ENCODE data around the gene FAM98C.
"Not testable (repeated sequence)": the region's sequence is repeated elsewhere in the genome, so short reads cannot be mapped to it uniquely, and the experiment has no call there.

FAM98C gene

DNA sequence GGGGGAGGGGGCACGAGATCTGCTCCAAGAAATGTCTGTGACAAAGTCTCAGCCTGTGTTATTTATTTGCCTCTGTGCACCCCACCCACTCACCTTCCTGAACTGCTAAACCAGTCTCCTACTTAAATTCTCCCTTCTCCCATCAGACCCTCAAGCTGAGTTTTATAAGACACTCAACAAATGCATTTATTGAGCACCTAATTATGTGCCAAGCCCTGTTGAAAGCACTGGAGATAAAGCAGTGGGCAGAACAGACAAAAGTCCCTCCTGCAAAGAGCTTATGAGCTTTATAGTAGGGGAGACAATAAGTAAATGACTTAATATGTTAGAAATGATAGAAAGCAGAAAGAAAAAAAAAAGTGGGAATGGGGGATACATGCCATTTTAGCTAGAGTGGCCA, 3.4 kb upstream of the FAM98C start:
- DNase-seq = no peak

DNA sequence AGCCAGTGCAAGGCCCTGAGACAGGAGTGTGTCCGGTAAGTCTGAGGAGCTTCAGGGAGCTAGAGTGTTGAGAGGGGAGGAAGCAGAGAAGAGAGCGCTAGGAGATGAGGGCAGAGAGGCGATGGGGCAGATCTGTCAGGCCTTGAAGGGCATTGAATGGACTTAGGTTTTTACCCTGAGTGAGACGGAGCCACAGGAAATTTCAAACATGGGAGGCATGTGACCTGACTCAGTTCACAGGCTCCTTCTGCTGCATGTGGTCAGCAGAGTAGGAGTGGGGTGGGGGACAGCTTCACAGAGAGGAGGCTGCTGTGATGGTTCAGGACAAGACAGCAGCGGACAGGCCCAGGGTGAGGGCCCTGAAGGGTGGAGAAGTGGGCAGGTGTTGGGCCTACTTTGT, 2.5 kb upstream of the FAM98C start:
- no peak for DNase-seq

DNA sequence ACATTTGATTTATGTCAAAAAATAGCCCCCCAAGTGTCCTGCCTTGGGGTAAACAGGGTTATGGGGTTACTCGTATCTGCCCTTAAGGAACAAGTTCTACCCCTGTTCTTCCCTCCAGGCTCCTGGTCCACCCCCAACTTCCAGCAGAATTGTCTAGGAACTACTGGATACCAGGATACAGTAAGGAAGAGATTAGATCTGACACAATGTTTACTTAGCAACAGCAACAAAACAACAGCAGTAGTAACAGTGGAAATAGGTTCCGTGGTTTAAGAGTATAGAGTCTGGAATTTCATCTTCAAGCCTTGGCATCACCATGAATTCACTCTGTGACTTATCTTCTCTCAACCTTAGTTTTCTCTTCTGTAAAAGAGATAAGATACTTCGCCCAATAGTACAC, 1.7 kb upstream of the FAM98C start:
- no peak for DNase-seq

DNA sequence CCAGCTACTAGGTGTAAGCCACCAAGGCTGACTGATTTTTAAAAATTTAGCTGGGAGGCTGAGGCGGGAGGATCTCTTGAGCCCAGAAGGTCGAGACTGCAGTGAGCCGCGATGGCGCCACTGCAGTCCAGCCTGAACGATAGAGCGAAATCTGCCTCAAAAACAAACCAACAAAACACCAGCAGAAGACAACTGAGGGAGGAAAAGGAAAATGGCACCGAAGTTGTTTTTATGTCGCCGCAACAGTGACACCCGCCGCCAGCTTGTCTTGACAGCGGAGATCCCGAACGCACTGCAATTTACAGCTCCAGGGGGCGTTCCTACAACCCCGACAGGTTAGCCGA, 298 bp upstream of the FAM98C start:
- DNase-seq = no peak

DNA sequence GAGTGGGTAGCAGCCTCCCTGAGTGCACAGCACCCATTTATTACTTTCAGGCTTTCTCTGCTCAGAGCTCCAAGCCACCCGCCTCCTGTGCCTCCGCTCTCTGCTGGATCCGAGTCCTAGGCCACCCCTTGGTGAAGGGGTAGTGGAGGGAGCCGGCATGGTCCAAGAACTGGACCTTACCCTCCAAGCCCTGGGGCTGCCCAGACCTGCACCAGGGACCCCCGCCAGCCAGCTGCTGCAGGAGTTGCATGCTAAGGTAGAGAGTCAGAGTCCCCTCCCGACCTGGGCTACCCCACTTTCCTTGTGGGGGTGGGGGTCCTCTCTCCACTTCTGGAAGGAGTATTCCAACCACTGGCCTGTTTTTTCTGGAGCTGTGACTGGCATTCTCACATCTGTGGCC, 2.0 kb downstream of the FAM98C start:
- no peak for DNase-seq

DNA sequence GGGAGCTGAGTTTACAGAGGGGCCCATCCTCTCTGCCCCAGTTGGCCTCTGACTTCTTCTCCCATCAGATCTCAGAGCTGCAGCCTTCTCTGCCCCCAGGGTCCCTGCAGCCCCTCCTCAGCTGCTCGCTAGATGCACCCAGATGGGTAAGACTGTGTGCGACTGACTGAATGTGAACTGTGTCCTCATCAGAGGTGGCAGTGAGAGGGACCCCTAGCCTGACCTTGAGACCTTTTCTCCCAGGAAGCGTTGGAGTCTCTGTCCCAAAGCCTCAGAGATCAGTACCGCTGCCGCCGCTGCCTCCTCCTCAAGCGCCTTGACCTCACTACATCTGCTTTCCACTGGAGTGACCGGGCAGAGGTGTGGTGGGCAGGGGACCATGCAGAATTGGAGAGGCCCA, 2.4 kb downstream of the FAM98C start:
- DNase-seq = no peak

DNA sequence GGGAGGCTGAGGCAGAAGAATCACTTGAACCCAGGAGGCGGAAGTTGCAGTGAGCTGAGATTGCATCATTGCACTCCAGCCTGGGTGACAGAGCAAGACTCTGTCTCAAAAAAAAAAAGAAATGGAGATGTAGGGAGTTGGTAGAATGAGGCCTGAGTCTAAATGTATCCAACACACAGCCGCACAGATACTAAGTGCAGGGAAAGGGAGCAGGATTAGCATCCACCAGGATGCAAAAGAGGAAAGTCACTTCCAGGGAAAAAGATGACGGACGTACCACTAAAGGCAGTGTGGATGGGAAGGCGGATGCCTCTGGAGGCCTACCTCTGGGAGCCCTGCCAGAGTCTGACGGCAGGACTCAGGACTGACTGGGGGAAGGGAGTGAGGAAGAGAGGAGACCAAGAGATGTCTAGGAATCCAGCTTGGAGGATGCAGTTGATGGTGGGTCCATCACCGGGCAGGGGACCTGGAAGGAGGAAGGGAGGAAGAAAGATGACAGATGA, 6.8 kb downstream of the FAM98C start:
- no peak for DNase-seq

DNA sequence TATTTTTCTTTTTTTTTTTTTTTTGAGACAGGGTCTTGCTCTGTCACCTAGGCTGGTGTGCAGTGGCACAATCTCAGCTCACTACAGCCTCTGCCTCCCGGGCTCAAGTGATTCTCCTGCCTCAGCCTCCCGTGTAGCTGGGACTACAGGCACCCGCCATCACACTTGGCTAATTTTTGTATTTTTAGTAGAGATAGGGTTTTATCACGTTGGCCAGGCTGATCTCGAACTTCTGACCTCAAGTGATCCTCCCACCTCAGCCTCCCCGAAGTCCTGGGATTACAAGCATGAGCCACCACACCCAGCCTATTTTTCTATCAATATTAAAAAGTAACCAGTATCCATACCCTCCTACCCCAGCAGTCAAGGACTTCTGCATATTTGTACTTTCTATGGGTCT, 7.5 kb downstream of the FAM98C start:
- DNase-seq = not testable (repeated sequence)

DNA sequence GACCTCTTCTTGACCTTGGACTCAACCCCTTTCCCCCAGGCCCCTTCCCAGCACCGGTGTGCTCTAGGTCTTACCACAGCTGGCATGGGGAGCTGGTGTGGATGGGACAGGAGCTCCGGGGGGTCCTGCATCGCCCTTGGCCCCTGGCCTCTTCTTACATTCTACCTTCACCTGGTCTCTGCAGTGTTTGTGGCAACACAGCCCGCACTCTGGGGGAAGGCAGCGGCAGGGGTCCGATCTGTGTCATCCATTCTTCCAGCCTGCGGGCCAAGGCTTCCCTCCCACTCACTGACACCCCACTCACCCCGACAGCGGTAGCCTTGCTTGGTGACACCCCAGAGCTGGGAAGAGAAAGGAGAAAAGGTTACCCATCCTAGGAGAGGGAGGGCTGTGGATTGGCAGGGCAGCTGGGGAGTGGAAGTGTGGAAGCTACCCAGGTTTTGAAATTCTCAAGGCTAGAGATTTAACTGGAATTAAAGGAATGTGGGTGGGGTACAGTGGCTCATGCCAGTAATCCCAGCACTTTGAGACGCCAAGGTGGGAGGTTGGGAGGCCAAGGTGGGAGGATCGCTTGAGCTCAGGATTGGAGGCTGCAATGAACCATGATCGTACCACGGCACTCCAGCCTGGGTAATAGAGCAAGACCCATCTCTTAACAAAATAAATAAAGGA, 8.3 kb downstream of the FAM98C start:
- DNase-seq = no peak

DNA sequence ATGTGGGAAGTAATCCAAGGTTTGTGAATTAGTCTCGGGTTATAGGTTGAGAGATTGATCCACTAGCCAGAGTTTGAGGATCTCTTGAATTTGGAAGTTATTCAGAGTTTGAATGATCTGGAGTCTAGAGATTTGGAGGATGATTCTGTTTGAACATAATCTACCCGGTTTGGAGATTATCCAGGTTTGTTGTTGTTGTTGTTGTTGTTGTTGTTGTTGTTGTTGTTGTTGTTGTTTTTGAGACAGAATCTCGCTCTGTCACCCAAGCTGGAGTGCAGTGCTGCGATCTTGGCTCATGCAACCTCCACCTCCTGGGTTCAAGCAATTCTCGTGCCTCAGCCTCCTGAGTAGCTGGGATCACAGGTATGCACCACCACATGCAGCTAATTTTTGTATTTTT, 9.0 kb downstream of the FAM98C start:
- DNase-seq = not testable (repeated sequence)

DNA sequence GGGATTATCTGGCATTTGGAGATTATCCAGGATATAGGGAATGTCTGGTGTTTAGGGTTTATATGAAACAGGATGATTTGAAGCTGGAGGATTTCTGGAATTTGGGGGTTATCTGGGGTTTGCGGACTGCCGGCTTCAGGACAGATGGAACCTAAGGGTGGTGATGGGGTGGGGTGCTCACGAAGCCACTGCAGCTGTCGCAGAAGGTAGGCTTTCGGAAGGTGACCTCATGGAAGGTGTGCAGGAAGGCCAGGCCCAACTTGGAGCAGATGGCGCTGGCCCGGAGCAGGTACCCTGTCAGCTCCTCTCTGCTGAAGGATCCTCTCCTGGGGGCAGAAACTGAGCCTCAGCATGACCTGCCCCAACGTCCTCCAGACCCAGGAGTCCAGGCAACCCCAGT, 9.6 kb downstream of the FAM98C start:
- no peak for DNase-seq

DNA sequence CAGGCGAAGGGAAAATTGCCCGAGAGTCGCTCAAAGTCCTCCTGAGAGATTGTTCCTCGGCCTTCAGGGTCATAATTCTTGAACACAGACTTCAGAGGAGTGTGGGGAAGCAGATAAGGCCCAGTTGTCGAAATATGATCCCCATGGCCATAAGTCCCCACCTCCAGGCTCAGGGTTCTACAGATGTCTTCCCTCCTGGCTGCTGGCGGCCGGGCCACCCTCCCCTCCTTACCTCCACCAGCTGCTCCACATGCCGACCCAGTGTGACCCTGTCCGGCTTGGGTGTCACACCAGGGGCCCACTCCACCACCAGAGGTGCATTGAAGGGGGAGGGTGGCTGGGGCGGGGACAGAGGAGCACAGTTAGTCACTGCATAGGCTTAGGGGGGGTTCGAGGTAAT, 10.1 kb downstream of the FAM98C start:
- DNase-seq = no peak

DNA sequence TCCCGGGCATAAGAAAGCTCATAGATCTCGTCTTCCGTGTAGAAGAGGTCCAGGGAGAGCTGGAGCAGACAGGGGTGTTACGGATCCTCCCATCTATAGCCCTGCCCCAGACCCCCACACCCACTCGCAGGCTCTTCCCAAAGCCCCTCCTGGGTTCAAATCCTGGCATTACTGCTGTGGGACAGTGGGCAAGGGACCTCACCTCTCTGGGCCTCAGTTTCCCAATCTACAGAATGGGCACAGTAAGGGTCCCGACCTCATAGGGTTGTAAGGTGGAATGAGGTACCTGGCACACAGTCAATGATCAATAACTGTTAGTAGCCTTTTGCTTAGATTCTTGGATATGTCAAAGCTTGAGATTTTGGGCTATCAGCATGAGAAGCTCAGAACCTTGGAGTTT, 10.5 kb downstream of the FAM98C start:
- no peak for DNase-seq

DNA sequence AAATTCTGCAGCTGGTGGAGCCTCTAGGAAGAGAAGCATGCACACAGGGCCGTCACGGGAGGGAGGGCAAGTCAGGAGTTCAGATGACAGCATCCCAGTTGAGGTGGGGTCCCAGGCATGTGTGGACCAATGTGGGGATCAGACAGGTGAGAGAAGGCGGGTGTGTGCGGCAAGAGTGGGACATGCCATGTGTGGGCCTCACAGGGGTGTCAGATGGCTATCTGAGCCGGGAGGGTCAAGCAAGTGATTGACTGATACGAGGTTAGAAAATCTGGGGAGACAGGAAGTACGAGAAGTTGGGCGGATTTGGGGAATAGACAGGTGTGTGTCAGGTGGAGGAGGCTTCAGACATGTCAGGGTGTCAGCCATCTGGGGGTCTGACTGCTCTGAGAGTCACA, 14.3 kb downstream of the FAM98C start:
- DNase-seq = no peak

DNA sequence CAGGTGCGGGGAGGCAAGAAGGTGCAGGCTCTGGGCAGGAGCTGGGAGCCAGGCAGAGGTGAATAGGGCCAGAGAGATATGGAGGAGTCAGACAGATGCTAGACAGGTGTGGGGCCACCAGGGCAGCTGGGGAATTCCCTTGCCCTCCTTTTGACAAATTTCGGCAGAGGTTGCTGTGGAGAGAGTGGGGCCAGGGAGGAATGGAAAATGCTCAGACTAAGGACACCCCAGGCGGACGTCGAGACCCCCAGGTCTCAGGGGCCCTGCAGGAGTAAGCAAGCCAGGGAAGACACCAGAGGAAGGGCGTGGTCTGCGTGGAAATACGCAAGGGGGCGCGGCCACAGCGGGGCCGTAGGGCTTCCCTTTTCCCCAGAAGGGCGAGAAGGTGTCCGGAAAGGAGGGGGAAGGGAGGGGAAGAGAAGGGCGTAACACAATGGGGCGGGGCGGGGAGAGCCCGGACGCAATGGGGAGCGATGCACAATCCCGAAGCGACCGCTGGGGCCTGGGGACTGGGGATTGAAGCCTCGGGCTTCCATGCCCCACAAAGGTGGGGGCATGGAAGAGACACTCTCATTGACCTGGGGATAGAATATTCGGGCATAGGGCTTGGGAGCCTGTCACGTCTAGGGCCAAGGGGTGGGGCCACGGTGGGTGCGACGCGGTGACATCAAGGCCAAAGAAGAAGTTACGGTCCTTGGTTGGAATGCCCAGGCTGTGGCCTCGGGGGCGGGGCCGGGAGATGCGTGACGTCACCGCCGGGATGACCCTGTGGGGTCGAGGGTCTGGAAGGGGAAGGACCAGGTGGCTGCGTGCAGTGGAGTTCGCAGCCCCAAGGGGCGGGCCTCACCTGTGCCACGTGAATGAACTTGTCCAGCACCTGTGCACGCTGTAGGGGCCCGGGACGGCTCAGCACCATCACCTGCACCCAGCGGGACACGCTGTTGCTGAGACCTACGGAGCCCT, 14.9 kb downstream of the FAM98C start:
- peak; percentile 59 for DNase-seq

DNA sequence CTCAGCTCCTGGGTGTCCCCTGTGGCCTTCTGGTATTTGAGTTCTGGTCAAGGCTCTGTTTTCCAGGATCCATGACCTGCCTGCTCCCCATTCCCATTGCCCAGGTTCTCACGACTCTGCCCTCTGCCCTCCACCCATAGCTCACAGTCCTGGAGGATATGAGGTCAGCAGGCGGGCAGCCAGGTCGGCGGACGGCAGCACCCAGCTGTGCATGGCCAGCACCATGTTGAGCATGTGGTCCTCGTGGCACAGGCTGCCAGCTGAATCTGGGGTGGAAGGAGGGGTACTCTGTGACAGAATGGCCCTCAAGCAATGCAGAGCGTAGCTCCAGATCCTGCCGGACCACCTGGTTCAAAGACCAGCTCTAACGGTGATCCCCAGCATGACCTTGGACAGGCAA, 18.0 kb downstream of the FAM98C start:
- DNase-seq = no peak

DNA sequence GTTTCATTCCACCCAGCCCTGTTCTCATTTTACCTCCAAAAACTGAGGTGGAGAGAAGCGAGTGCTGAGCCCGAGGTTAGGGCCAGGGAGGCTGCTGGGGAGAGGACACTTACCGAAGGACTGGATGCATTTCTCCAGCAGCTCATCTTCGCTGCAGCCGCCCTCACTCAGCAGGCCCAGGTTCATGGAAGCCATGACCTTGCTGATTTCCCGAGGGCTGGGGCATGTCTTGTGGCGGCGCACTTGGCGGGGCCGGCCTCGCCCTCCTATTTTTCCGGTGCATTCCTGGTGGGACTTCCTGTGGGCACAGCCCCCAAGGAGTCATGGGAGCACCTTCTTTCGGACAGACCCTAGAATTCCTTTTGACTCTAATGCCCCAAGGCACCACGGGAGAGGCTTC, 19.0 kb downstream of the FAM98C start:
- no peak for DNase-seq

DNA sequence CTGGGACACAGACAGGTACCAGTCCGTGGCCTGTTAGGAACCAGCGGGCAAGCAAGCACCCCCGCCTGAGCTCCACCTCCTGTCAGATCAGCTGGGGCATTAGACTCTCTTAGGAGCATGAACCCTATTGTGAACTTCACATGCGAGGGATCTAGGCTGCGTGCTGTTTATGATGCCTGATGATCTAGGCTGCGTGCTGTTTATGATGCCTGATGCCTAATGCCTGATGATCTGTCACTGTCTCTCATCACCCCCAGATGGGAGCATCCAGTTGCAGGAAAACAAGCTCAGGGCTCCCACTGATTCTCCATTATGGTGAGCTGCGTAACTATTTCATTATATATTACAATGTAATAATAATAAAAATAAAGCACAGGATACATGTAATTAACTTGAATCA, 19.5 kb downstream of the FAM98C start:
- DNase-seq = no peak

DNA sequence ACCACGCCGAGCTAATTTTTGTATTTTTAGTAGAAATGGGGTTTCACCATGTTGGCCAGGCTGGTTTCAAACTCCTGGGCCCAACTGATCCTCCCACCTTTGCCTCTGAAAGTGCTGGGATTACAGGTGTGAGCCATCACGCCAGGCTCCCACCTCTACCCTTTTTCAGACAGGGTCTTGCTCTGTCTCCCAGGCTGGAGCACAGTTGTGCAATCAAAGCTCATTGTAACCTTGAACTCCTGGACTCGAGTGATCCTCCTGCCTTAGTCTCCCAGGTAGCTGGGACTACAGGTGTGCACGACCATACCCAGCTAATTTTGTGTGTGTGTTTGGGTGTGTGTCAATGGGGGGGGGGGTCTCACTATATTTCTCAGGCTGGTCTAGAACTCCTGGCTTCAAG, 21.4 kb downstream of the FAM98C start:
- no peak for DNase-seq

DNA sequence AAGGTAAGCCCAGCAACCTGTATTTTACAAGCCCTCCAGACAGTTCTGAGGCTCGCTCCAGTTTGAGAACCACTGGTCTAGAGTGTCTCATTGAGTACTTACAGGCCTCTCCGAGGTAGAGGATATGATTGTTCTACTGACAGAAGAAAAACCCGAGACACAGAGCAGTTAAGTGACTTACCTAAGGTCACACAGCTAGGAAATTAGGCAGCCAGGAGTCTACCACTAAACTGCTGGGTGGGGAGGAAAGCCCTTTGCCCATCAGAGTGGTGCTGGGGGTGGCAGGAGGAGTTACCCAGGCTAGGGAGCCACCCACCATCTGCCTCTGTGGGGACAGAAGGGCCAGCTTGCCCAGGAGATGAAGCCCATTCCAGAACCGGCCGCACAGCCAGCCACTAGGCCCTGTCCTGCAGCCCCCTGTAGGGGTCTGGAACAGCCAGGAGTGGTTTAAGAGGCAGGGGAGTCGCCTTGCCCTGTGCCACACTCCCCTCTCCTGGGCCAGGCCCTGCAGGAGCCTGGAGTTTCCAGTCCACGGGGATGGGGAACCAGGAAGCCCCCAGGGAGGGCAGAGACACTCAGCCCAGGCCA, 22.4 kb downstream of the FAM98C start:
- no peak for DNase-seq

DNA sequence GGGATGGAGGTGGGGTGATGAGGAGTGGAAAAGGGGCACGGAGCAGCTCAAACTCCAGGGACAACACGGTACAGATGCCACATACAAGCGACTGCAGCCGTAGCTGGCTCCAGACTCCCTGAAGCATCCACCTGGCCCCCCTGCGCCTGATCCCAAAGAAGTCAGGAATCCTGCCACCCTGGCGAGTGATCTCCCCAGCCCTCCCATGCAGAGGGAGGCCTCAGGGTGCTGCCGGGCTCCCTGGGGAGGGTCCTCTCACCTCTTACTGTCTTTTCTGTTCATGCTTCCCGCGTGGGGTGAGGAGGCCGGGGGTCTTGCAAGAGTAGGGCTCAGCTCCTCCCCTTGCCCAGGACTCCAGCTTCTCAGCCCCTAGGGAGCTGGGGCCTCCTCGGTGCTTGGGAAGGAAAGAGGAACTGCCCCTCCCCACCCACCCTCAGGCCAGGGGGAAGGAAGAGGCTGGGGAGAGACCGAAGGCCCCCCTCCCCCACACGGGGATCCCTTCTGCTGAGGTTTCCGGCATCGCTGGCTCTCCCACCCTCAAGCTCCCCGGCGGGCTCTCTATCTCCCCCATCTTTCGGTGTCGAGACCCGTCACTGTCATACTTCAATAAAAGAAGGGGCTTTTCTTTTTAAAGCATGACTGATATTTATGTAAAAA, 23.0 kb downstream of the FAM98C start, which contains the start of gene RASGRP4:
Gene RASGRP4 (minus strand): TSS at position 410 of the 657 bp plus-strand sequence. CDS start 128 bp downstream, at position 282.
- DNase-seq = peak; percentile 65

DNA sequence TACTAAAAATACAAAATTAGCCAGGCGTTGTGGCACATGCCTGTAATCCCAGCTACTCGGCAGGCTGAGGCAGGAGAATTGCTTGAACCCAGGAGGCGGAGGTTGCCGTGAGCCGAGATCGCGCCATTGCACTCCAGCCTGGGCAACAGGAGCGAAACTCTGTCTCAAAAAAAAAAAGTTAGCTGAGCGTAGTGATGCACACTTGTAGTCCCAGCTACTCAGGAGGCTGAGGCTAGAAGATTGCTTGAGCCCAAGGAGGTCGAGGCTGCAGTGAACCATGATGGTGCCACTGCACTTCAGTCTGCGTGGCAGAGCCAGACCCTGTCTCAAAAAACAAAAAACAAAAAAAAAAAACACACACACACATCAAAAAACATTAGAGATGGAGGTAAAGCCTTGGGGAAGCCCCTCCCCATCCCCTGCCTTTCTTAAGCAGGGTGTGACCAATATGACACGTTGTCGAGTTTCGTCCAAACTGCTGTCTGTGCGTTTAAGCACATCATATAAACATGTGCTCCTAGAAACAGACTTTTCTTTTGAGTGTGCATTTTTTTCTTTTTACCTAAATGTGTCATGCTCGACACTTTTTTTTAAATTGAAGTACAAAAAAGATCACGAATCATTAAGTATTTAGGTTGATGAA, 24.3 kb downstream of the FAM98C start:
- peak; percentile 82 for DNase-seq

Measured in stimulated activated CD4-positive, alpha-beta T cell treated with anti-CD3 and anti-CD28 coated beads, Interleukin-1b, Interleukin-23, amount 100 ng/mL, for 48 hours (primary cell).